NCI-H2196 treated with DMSO at 0.1 percent for 48 hours (cell line): ENCODE measurements around the gene INIP.
A peak's percentile ranks its signal among the peaks of the same experiment; 100 is the strongest.

Experiments
- DNase-seq: peaks from one replicate; lab custom pipeline; 2025; ENCODE audit not compliant: unreplicated experiment; lab: John Stamatoyannopoulos, UW

INIP gene

GRCh38 chr9:112717661-112718331, at the start of gene INIP:
TSS of gene INIP (minus strand) at chr9:112718117. CDS start at chr9:112716485, 1,632 bp downstream.
- peak; percentile 94 for DNase-seq

- no peak for DNase-seq
These were observed 47.4 kb upstream of the INIP start for GRCh38 chr9:112765281-112765680.

GRCh38 chr9:112764837-112765236, 46.9 kb upstream of the INIP start:
- DNase-seq: no peak

- DNase-seq: no peak
These were observed 46.4 kb upstream of the INIP start for GRCh38 chr9:112764344-112764743.

- DNase-seq: no peak
These were observed 45.0 kb upstream of the INIP start for GRCh38 chr9:112762726-112763518.

GRCh38 chr9:112761912-112762655, 44.2 kb upstream of the INIP start:
- DNase-seq: no peak

GRCh38 chr9:112760821-112761220, 42.9 kb upstream of the INIP start:
- no peak for DNase-seq

- DNase-seq: no peak
These were observed 40.0 kb upstream of the INIP start for GRCh38 chr9:112757940-112758339.

- no peak for DNase-seq
These were observed 39.5 kb upstream of the INIP start for GRCh38 chr9:112757282-112757883.

GRCh38 chr9:112755675-112756074, 37.8 kb upstream of the INIP start:
- DNase-seq: no peak

GRCh38 chr9:112755016-112755427, 37.1 kb upstream of the INIP start:
- no peak for DNase-seq

- DNase-seq: no peak
These were observed 36.7 kb upstream of the INIP start for GRCh38 chr9:112754578-112754977.

- no peak for DNase-seq
These were observed 35.8 kb upstream of the INIP start for GRCh38 chr9:112753725-112754124.

GRCh38 chr9:112752334-112753125, 34.6 kb upstream of the INIP start:
- no peak for DNase-seq

GRCh38 chr9:112751056-112751795, 33.3 kb upstream of the INIP start:
- no peak for DNase-seq

GRCh38 chr9:112750764-112751055, 32.8 kb upstream of the INIP start:
- DNase-seq: no peak

- peak; percentile 82 for DNase-seq
These were observed 32.3 kb upstream of the INIP start, which contains the start of gene SNX30 for GRCh38 chr9:112750016-112750763. TSS of gene SNX30 (plus strand) at chr9:112750760. CDS start at chr9:112751002, 242 bp downstream.

GRCh38 chr9:112747094-112747493, 29.2 kb upstream of the INIP start:
- no peak for DNase-seq

GRCh38 chr9:112744177-112744576, 26.3 kb upstream of the INIP start:
- no peak for DNase-seq
